GM06990 (cell line): ENCODE results near the gene DMD.

Source experiments
- DNase-seq: peaks from one replicate; pipeline ENCODE4 v3.0.0-alpha.2; 2011; ENCODE audit not compliant: insufficient read length; ENCODE audit errors: extremely low read depth
- H3K27me3 ChIP-seq: replicated peaks from 2 replicates; pipeline ENCODE4 v1.6.0; 2011; ENCODE audit warnings: low read length; ENCODE audit not compliant: control insufficient read depth, insufficient read depth
- H3K36me3 ChIP-seq: 2 replicates; pipeline ENCODE4 v1.5.1; 2011; ENCODE audit warnings: low read length; ENCODE audit not compliant: control insufficient read depth, insufficient read depth
- H3K4me3 ChIP-seq: replicated peaks from 2 replicates; pipeline ENCODE4 v1.5.1; 2011; ENCODE audit warnings: low read depth, mild to moderate bottlenecking, control low read depth, low read length
- TF ChIP-seq, protein P1 (sequence below): IDR thresholded peaks from 2 replicates; pipeline ENCODE4 v1.5.1; 2011; ENCODE audit warnings: low read length, control low read depth, mild to moderate bottlenecking, inconsistent platforms; ENCODE audit not compliant: insufficient read depth, poor library complexity, severe bottlenecking

DMD gene

GRCh38 chrX:31580227-31580626 lies 1631.1 kb downstream of the DMD start:
- Histone ChIP-seq H3K27me3 (no peaks in the 10 kb centered on the region), H3K4me3 (no peak overlapping the region), H3K36me3 (no peaks in the 10 kb centered on the region)
- TF ChIP-seq, protein P1, sequence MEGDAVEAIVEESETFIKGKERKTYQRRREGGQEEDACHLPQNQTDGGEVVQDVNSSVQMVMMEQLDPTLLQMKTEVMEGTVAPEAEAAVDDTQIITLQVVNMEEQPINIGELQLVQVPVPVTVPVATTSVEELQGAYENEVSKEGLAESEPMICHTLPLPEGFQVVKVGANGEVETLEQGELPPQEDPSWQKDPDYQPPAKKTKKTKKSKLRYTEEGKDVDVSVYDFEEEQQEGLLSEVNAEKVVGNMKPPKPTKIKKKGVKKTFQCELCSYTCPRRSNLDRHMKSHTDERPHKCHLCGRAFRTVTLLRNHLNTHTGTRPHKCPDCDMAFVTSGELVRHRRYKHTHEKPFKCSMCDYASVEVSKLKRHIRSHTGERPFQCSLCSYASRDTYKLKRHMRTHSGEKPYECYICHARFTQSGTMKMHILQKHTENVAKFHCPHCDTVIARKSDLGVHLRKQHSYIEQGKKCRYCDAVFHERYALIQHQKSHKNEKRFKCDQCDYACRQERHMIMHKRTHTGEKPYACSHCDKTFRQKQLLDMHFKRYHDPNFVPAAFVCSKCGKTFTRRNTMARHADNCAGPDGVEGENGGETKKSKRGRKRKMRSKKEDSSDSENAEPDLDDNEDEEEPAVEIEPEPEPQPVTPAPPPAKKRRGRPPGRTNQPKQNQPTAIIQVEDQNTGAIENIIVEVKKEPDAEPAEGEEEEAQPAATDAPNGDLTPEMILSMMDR, result no peak
- DNase-seq, result no peak

- no peaks in the 10 kb centered on the region for H3K36me3 ChIP-seq
- no peaks in the 10 kb centered on the region for H3K27me3 ChIP-seq
- TF ChIP-seq, protein P1, result no peak
- DNase-seq, result no peak
- no peak overlapping the region for H3K4me3 ChIP-seq
These were observed 1639.0 kb downstream of the DMD start for GRCh38 chrX:31572360-31572759.

- TF ChIP-seq, protein P1, result no peak
- H3K27me3 ChIP-seq, result no peaks in the 10 kb centered on the region
- DNase-seq, result no peak
These were observed 1640.7 kb downstream of the DMD start for GRCh38 chrX:31570658-31571057.

GRCh38 chrX:31563792-31564191 lies 1647.6 kb downstream of the DMD start:
- no peaks in the 10 kb centered on the region for H3K27me3 ChIP-seq
- no peak for DNase-seq
- TF ChIP-seq, protein P1, result no peak
- no peak overlapping the region for H3K4me3 ChIP-seq
- no peaks in the 10 kb centered on the region for H3K36me3 ChIP-seq

More at GRCh38 chrX:31570658-31571057, 1640.7 kb downstream of the DMD start:
- Histone ChIP-seq H3K36me3 (no peaks in the 10 kb centered on the region), H3K4me3 (no peak overlapping the region)

DNA sequence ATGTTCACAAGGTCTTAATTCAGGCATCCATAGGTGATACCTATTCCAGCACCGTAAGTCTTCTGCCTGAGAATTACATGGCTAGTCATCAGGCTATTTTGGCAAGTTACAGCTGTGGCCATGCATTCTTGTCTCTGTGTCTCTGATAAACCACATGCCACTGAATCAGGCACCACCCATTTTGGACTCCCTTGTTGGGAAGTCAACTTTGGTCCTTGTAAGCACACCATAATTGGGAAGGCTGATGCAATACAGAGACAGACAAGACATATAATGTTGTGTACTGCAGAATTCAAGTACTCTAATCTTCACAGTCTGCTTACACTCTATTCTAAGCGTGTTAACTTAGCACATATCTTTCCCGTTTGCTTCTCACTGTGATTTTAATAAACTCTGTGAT lies 1655.8 kb downstream of the DMD start:
- DNase-seq, result no peak
- Histone ChIP-seq H3K36me3 (no peaks in the 10 kb centered on the region), H3K27me3 (no peaks in the 10 kb centered on the region), H3K4me3 (no peak overlapping the region)
- TF ChIP-seq, protein P1, result no peak

DNA sequence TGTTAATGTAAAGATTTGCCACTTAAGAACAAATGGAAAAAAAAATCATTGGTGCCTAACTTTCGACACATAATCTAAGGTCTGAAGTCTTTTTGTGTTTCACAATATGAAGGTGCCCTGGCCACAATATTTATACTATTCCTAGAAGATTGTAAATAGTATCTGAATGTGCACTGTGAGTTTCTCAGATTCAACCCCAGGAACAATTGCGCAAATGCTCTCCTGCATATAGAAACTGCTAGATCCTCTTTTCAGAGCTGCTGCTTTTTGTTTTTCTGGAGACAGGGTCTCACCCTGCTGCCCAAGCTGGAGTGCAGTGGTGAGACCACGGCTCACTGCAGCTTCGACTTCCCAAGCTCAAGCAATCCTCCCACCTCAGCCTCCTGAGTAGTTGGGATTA lies 1659.4 kb downstream of the DMD start:
- no peak overlapping the region for H3K4me3 ChIP-seq
- no peaks in the 10 kb centered on the region for H3K27me3 ChIP-seq
- no peak for DNase-seq
- TF ChIP-seq, protein P1, result no peak
- no peaks in the 10 kb centered on the region for H3K36me3 ChIP-seq
